GM21528 (cell line): Measurements from ENCODE around the gene ARTN.

ENCODE experiments used
- ATAC-seq: cut with Tn5 transposase; IDR thresholded peaks from one replicate; pipeline ENCODE4 v1.9.1; 2021; ENCODE audit warnings: mild to moderate bottlenecking, moderate library complexity; ENCODE audit not compliant: unreplicated experiment, low FRiP score

ARTN gene

GRCh38 chr1:43982241-43982640 lies 48.6 kb downstream of the ARTN start:
- ATAC-seq = no peak

- no peak for ATAC-seq
These were observed 49.2 kb downstream of the ARTN start for GRCh38 chr1:43982808-43983207.

- no peak for ATAC-seq
These were observed 49.8 kb downstream of the ARTN start for GRCh38 chr1:43983253-43983899.

- ATAC-seq = no peak
These were observed 51.3 kb downstream of the ARTN start for GRCh38 chr1:43984855-43985254.

- no peak for ATAC-seq
These were observed 52.5 kb downstream of the ARTN start for GRCh38 chr1:43985984-43986595.

GRCh38 chr1:43986712-43987111 lies 53.1 kb downstream of the ARTN start:
- ATAC-seq = no peak
